HUDEP-2 (cell line): ENCODE results near the gene C9orf43.
"Not testable (repeated sequence)": the region's sequence is repeated elsewhere in the genome, so short reads cannot be mapped to it uniquely, and the experiment has no call there.

ENCODE experiments used
- DNase-seq, 76 experiments: peaks; one replicate each; lab custom pipeline; 2025; ENCODE audit not compliant: unreplicated experiment in 76 of 76; lab: John Stamatoyannopoulos, UW

C9orf43 gene

GRCh38 chr9:113380869-113381378 lies 29.6 kb upstream of the C9orf43 start:
- DNase-seq: no peak

- not testable (repeated sequence) for DNase-seq
Measured at GRCh38 chr9:113381441-113381840, 29.1 kb upstream of the C9orf43 start.

DNA sequence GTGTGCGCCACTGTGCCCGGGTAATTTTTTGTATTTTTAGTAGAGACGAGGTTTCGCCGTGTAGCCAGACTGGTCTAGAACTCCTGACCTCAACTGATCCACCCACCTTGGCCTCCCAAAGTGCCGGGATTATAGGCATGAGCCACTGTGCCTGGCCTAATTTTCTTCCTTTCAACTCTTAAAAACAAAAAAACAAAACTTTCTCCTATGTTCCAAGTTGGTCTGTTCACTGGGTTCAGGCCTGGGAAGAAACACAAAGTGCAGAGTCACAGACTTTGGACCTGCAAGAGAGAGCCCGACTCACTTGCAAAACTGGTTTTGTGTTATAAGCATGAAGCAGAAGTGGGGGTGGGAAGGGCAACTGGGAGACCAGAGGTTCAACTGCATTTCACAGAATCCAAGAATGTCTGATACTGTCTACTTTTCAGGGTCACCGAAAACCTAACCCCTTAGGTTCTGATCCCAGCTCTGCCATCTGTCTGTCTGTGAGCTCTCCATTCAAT lies 28.6 kb upstream of the C9orf43 start:
- DNase-seq: no peak

- DNase-seq: no peak
Measured at GRCh38 chr9:113386571-113387393, 23.8 kb upstream of the C9orf43 start.

- no peak for DNase-seq
Measured at GRCh38 chr9:113387560-113388230, 22.9 kb upstream of the C9orf43 start.

GRCh38 chr9:113388833-113389232 lies 21.7 kb upstream of the C9orf43 start:
- DNase-seq: no peak

DNA sequence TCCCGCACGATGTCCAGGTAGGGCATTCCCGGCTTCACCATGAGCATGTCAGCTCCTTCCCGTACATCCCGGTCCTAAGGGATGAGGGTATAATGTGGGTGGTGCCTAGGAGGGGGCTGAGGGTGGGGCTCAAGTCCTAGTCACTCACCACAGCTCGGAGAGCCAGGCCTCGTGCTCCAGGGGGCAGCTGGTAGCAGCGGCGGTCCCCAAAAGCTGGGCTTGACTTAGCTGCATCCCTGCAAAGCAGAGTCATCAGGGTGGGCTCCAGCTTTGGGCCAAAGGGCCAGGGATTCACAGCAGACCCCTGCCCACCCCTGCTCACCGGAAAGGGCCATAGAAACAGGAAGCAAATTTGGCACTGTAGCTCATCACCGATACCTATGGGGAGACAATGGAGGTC lies 21.1 kb upstream of the C9orf43 start:
- DNase-seq: no peak

- DNase-seq: no peak
Measured at GRCh38 chr9:113390192-113390960, 20.2 kb upstream of the C9orf43 start.

- DNase-seq: no peak
Measured at GRCh38 chr9:113391917-113392316, 18.6 kb upstream of the C9orf43 start.

GRCh38 chr9:113393281-113393680 lies 17.3 kb upstream of the C9orf43 start:
- DNase-seq: peak in 2 of 76 experiments; percentile 10 to 19

DNA sequence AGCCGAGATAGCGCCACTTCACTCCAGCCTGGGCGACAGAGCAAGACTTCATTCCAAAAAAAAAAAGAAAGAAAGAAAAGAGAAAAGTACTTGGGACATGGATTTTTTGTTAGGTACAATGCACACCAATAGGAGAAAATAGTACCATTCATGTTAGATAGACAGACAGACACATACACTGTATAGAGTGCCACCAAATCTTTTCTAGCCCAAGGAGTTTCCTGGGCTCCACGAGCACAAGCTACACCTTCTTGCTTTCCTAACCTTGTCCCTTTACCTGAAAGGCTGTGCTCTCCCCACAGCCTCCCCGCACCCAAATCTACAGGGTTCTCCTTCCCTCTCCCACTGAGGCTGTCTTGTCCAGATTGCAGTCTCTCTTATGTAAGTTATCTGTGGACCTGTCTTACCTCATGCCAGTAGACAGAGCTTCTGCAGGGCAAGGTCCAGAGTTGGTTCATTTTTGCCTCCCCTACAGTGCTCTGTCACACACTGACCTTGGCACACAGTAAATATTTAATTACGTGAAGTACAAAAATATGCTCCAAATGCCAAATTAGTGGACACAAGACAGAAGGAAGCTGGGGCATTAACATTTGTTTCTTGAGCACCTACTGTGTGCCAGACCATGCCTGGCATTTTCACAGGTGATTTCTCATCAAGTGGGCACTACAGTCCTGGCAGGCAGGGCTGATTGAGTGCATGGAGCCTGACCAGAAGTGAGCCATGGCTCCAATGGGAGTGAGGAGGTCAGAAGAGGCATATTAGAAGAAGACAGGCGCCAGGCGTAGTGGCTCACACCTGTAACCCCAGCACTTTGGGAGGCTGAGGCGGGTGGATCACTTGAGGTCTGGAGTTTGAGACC lies 15.3 kb upstream of the C9orf43 start:
- no peak for DNase-seq

- peak in 73 of 76 experiments; percentile 27 to 96 (median 83) for DNase-seq
Measured at GRCh38 chr9:113397203-113397631, 13.3 kb upstream of the C9orf43 start.

GRCh38 chr9:113398796-113399195 lies 11.8 kb upstream of the C9orf43 start:
- DNase-seq: no peak

DNA sequence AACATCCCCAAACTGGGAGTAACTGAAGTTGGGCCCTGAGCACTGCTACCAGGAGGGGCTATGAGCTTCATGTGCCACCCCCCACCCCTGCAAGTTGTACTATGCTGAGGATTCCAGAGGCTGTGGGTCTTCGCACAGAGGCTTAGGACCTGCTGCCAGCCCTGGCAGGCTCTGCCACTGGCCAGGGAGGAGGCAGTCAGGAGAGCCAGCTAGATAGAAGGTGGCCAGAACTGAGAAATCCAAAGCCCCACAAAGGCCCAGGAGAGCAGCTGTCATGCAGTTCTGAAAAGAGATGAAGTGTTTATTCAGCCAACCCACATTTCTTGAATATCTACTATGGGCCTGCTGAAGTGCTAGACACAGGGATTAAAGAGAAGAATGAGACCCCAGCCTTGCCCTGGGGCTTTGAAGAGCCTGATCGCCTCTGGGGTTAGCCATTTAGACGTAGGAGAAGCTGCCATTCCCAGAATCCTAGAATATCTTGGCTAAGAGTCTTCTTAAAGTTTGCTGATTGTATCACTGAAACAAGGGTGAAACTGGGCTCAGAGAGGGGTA lies 10.8 kb upstream of the C9orf43 start:
- DNase-seq: no peak

DNA sequence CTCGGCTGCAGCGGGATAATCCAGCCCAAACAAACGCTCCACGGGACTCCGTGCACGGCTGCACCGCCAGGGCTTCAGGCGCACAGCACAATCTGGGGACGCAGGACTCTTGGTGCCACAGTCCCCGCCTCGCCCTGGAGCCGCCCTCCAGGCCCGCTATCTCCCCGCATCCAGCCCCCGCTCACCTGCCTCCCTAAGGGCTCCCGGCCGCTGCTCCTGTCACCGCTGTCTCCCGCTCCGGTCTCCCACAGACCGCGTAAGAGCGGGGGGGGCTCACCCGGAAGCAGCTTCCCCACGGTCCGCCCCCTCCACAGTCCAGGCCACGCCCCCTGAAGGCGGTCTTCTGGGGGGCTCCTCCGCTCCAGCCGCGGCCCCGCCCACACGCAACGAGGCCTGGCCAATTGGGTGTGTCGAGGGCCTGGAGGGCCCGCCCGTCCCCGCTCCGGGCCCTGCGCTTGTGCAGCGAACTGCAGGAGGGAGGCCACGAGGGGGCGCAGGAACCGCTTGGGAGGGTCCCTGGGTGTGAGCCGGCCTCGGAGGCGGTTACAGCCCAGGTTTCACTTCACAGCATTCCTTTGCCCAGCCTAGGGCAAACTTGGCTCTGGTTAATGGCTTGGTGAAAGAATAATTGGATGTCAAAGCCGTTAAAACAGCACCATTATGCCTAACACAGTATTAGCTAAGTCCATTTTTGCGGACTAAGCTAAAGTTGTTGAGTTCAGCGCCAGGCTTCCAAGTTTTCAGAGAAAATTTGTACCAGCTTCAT lies 9.3 kb upstream of the C9orf43 start, which contains the start of gene ALAD:
ALAD (minus strand) TSS at position 258 of the 766 bp plus-strand sequence. CDS start 7,725 bp downstream, outside the sequence.
- DNase-seq: peak in 75 of 76 experiments; percentile 74 to 99 (median 97)

DNA sequence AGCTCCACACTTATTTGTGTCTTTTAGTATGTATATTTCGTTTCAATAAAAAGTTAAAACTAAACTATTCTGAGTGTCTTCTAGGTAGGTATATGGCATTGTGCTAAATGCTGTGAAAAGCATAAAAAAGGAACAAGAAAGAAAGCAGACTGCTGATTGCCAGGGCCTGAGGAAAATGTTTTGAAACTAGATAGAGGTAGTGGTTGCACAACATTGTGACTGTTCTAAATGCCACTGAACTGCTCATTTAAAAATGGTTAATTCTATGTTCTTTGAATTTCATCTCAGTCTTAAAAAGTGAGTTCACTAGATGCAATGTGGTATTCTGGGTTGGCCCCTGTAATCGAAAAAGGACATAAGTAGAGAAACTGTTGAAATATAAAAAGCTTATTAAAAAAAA lies 6.9 kb upstream of the C9orf43 start:
- DNase-seq: no peak

GRCh38 chr9:113406353-113406752 lies 4.2 kb upstream of the C9orf43 start:
- not testable (repeated sequence) for DNase-seq

DNA sequence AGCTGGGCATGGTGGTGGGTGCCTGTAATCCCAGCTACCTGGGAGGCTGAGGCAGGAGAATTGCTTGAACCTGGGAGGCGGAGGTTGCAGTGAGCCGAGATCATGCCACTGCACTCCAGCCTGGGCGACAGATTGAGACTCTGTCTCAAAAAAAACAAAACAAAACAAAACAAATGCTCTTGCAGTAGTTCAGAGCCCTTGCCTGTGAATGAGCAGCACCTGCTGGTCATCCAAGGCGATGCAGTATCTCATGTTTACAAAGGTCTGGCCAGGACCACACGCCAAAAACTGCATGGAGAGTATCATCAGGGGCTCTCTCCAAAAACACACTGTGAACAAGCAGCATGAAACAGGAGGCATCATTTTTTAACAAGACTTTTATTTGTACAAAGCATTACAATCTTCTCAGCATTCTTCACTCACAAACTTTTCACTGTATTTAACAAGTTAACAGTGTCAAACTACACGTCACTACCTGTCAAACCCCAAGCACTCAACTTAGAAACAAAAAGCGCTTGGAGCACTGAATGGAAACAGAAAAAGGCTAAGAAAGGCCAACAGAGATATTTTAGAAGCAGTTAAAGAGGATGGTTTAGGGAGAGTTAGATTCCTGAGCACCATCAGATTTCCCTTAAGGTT lies 3.6 kb upstream of the C9orf43 start:
- peak in 66 of 76 experiments; percentile 10 to 76 (median 46) for DNase-seq
